ENCODE measurements around the gene PELI1. TPM values are rescaled to one million over a fixed set of nuclear protein-coding genes. Genes with fewer than 3 reads are reported as not detected.

PELI1 gene
- total RNA-seq, 1 donor from 2014 or later, result 9.1 TPM

DNA sequence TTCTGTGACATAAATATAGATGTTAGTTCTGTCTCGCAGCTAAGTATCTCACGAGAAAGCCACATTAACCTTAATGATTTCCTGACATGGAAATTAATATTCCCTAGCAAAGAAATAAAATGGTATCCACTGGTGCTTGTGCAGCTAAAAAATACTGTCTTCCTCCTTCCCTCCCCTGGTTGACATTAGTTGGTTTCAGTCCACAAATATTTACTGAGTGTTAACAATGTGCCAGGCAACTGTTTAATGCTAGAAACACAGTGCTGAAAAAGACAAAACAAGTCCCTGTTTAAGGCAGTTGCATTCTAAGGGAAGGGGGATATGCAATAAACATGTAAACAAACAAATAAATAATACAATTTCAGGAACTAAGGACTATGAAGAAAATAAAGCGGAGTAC is 80.8 kb downstream of the PELI1 start:
- no peak for DNase-seq
- intact Hi-C loops (cut with DNase I), result no loop called here
- ATAC-seq (ENCODE audit: poor library complexity), result no peak

DNA sequence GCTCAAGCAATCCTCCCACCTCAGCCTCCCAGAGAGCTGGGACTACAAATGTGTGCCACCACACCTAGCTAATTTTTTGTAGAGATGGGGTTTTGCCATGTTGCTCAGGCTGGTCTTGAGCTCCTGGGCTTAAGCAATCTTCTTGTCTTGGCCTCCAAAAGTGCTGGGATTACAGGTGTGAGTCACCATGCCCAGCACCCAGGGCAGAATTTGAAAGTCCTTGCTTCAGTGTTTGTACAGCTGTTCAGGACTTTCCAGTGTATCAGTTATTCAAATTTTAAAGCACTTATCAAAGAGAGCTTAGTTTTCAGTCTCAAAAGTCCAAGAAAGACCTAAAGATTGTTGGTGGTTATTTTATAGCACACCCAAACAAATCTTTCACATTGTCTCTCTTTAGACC is 81.4 kb downstream of the PELI1 start:
- ATAC-seq (ENCODE audit: poor library complexity) (no peak), DNase-seq (no peak)
- intact Hi-C loops (cut with DNase I), result no loop called here

DNA sequence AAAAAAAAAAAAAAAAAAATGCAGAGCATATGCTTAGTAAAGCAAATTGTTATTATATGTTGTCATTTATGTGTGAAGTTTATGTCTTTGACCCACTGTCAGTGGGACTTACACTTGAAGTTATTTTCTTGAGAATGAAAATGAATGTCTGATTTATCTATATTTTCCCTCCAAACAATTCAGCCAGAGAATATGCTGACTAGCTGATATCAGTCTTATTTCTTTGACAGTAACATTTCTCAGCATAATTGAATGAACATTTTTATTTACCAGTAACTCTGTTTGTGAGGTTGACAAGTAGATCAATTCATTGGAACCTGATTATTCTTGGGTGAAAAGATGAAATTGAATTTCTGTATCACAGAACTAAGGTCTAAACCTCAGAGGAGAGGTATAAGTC is 85.0 kb downstream of the PELI1 start:
- intact Hi-C loops (cut with DNase I), result loop anchor here (10.0 kb wide), 1 partner anchor 86 kb away; the partner anchor contains the start of gene PELI1
- DNase-seq (no peak), ATAC-seq (ENCODE audit: poor library complexity) (no peak)

DNA sequence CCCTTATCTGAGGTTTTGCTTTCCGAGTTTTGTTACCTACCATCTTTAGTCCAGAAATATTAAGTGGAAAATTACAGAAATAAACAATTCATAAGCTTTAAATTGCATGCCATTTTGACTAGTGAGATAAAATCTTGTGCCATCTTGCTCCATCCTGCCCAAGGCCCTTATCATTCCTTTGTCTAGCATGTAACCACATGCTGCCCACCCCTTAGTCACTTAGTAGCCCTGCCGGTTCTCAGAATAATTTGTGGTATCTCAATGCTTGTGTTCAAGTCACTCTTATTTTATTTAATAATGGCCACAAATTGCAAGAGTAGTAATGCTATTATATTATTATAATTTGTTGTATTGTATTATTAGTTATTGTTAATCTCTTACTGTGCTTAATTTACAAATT is 88.2 kb downstream of the PELI1 start:
- intact Hi-C loops (cut with DNase I), result loop anchor here (10.0 kb wide), 1 partner anchor 89 kb away; the partner anchor contains the start of gene PELI1
- DNase-seq, result no peak
- no peak for ATAC-seq (ENCODE audit: poor library complexity)

DNA sequence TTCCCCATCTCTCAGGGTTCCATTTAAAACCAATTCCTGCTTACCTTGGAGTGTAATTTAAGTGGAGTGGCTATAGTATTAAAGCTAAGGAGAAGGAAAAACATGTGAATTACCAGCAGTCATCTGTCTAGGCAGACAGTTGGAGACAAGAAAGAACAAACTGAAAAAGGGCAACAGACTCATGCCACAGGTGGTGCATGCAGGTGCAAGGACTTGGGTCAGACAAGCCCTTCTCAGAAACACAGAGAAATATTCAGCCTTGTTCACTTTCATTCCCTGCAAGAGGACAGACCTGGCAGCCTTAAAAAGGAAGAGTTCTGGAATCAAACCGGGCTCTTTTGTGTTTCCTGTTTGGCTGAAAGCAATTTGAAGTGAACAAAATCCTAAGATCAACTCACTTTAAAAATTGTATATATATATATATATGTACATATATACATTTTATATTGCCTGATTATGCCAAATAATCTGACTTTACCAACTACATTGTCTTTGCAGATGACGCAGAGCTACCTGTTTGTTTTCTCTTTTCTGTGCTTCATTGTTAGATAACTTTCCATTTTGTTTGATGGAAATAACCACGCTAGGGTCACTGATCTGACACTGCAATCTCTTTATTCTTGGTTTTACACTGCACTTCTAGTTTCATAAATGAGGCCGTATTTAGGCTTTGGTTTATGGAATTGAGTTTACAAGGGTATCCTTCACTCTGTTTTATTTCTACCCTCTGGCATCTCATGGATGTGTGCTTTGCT is 89.9 kb downstream of the PELI1 start:
- intact Hi-C loops (cut with DNase I), result loop anchor here (5.0 to 10.0 kb wide), 3 partner anchors 90 to 273 kb away; partner anchors contain the start of gene PELI1
- DNase-seq (no peak), ATAC-seq (ENCODE audit: poor library complexity) (no peak)

DNA sequence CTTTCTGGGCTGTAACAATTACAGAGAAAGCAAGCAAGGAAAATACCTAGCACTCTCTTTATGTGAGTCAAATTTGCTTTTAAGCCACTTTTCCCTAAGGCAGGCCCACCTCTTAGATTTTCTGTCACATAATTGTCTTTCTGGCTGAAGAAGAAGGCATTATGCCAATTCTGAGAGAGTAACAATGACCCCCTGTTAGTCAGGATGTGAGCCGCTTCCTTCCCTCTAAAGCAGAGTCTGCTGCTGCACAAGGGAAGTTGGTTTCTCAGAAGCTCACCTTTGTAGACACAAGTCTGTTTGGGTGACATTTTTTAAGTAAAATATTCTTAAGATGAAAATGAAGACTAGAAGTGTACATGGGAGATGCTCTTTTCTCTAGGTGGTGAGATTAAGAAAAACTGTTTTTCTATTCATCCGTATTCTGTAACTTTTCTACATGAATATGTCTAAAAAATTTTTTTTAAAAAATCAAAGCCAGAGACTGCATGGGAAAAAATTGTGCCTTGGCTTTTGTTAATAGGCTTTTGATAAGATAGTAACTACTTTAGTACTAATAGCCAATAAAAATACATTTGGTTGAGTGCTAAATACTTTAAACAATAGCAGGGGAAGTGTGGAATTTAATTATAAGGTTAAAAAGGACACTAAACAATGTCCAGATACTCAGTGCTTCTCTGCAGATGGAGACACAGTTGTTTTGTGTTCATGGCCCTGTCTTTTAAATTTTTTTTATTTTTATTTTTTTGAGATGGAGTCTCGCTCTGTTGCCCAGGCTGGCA is 91.6 kb downstream of the PELI1 start:
- ATAC-seq (ENCODE audit: poor library complexity) (no peak), DNase-seq (no peak)
- intact Hi-C loops (cut with DNase I), result loop anchor here (5.0 to 10.0 kb wide), 3 partner anchors 92 to 275 kb away; partner anchors contain the start of gene PELI1

DNA sequence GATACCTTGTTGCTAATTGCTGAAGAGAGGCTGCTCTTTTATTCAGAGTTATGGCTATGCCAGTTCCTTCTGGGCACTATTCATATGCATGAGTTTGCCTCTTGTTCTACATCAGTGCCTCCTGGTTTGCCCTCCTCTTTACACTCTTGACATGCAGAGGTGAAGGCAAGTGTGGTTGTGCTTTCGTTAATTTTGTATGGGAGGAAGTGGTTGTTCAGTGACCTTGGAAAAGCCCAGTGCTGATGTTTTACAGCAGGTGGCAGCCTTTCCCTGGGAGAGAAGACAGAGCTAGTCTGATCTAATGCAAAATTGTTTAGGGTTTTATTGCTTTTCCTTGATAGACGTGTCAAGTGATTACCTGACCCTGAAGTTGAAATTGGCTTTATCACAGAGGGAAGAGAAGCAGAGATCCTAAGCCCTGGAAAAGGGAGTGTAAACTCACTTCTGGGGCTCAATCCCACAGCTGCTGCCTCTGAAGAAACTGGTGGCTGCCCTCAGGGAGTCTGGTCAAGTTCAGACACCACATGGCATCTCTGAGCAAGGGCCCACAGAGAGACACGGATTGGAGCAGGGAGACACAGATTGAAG is 94.5 kb downstream of the PELI1 start:
- intact Hi-C loops (cut with DNase I), result loop anchor here (5.0 to 10.0 kb wide), 4 partner anchors 95 to 435 kb away; partner anchors contain the start of gene PELI1
- ATAC-seq (ENCODE audit: poor library complexity) (peak; percentile 93), DNase-seq (peak; percentile 50)

DNA sequence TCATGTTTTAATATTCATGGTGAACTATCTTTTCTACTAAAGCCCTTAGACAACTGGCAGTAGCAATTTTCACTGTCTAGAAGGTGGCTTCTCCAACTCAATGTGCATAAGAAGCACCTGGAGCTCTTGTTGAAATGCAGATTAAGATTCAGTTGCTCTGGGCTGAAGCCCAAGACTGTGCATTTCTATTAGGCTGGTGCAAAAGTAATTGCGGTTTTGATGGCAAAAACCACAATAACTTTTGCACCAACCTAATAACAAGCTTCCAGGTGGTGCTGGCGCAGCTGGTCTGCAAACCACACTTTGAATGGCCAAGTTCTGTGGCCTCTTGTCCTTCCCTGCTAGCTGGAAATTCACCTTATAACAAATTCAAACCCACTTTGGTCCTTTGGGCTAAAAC is 98.3 kb downstream of the PELI1 start:
- intact Hi-C loops (cut with DNase I), result loop anchor here (10.0 kb wide), 1 partner anchor 439 kb away; no protein-coding TSS in a partner anchor
- DNase-seq, result no peak
- ATAC-seq (ENCODE audit: poor library complexity), result no peak

Other genes starting within 250 kb of the PELI1 start
- gene VPS54, start 125.0 kb downstream of the PELI1 start, total RNA-seq, result 8.8 TPM

All from Right ventricle myocardium superior (tissue), 1 donor.